ENCODE measurements around the gene CNTNAP5.
A peak's percentile ranks its signal among the peaks of the same experiment; 100 is the strongest.
"Not testable (repeated sequence)": the region's sequence is repeated elsewhere in the genome, so short reads cannot be mapped to it uniquely, and the experiment has no call there.

The CNTNAP5 gene

DNA sequence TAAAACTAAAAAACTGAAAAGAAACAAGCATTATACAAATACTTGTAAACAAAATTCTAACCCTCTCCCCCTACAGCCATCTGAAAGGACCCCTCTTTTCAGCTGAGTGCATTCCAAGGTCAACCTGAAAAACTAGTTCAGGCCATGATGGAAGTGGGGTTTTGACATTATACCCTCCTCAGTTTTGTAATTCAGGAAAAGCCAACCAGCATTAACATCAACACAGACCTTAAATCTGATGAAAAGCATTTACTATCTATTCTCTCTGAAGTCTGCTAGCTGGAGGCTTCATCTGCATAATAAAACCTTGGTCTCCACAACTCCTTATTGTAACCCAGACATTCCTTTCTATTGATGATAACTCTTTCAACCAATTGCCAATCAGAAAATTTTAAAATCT is 302.2 kb downstream of the CNTNAP5 start:
- no peak for DNase-seq

DNA sequence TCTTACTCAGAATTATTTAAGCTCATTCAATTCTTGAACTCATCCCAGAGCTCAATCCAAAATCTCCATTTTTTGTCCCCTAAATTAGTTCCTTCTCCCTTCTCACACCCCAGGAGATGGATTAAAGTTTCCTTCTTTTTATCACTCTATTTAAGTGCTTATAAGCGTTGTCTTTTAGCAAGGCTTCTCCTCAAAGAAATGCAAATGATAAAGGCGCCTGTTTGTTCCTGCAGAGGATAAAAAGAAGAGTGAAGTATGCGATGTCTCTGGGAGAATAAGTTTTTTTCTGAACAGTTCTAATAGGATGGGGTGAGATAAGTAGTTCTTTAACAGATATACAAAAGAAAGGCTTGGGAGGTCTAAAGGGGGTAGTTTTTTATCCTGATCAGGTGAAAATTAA is 303.3 kb downstream of the CNTNAP5 start:
- no peak for DNase-seq

- peak; percentile 52 for DNase-seq
Observed at GRCh38 chr2:124333784-124334183, 308.7 kb downstream of the CNTNAP5 start.

GRCh38 chr2:124335058-124335457 is 310.0 kb downstream of the CNTNAP5 start:
- DNase-seq, result no peak

GRCh38 chr2:124339709-124340108 is 314.6 kb downstream of the CNTNAP5 start:
- no peak for DNase-seq

GRCh38 chr2:124343827-124344498 is 318.9 kb downstream of the CNTNAP5 start:
- DNase-seq, result no peak

- DNase-seq, result peak; percentile 34
Observed at GRCh38 chr2:124347209-124347608, 322.1 kb downstream of the CNTNAP5 start.

- no peak for DNase-seq
Observed at GRCh38 chr2:124353656-124354055, 328.6 kb downstream of the CNTNAP5 start.

- no peak for DNase-seq
Observed at GRCh38 chr2:124354466-124354865, 329.4 kb downstream of the CNTNAP5 start.

GRCh38 chr2:124361966-124362365 is 336.9 kb downstream of the CNTNAP5 start:
- not testable (repeated sequence) for DNase-seq

- no peak for DNase-seq
Observed at GRCh38 chr2:124369181-124369580, 344.1 kb downstream of the CNTNAP5 start.

DNA sequence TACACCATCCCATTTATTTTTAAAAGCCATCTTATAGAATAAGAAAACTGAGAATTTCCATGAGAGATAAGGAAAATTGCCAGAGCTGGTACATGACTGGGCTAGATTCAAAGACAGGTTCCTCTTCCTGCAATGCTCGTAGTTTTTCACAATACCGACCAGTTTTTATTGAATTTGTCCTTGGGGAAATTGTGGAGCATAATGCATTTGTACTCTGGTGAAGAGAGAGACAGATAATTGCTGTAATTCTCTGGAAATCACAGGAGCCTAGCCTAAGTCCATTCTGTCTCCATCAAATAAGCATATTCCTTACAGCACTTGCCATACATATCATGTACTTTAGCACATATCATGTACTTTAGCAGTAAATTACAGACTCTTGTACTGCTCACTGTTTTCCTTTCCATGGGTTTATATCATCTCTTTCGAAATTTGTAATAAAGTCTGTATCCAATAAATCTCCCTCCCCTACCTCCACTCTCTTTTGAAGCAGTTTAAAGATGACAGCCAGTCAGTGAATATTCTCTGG is 355.2 kb downstream of the CNTNAP5 start:
- DNase-seq, result no peak

GRCh38 chr2:124382067-124382618 is 357.1 kb downstream of the CNTNAP5 start:
- no peak for DNase-seq

DNA sequence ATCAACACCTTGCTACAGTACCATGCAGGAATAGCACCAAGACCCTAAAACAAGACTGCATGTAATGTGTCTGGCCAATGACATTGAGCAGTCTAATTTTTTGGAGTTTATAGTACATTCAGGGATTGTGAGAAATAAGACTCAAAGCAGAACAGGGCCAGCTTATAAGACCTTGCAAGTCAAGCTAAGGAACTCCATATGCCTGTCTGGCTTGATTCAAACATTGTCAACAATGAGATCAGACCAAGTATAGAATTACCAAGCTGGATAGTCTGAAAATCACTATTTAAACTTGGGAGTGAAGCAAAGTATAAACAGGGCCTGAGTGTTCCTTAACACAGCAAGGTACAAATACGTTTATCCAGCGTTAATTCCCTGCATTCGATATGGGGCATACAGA is 370.9 kb downstream of the CNTNAP5 start:
- no peak for DNase-seq

GRCh38 chr2:124402274-124402673 is 377.2 kb downstream of the CNTNAP5 start:
- no peak for DNase-seq

DNA sequence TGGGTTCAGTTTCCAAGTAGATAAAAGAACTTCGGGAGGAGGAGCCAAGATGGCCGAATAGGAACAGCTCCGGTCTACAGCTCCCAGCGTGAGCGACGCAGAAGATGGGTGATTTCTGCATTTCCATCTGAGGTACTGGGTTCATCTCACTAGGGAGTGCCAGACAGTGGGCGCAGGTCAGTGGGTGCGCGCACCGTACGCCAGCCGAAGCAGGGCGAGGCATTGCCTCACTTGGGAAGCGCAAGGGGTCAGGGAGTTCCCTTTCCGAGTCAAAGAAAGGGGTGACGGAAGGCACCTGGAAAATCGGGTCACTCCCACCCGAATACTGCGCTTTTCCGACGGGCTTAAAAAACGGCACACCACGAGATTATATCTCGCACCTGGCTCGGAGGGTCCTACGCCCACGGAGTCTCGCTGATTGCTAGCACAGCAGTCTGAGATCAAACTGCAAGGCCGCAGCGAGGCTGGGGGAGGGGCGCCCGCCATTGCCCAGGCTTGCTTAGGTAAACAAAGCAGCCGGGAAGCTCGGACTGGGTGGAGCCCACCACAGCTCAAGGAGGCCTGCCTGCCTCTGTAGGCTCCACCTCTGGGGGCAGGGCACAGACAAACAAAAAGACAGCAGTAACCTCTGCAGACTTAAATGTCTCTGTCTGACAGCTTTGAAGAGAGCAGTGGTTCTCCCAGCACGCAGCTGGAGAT is 382.9 kb downstream of the CNTNAP5 start:
- DNase-seq, result peak; percentile 44

DNA sequence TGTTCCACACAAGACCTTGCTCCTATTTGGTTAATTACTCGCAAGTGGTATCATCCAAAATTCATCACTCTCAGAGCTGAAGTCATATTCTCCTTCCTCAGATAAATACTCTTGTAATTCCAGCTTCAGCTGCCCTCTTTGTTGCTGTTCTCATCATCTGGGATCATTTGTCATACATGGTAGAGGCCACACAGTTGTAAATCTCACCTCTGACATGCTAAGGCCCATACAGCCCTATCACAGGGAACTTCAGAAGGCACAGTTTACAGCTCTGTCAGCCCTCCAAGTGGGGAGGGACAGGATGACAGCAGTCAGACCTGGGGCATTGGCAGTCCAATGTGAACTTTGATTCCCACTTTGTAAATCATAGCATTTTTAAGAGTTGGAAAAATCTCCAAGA is 399.0 kb downstream of the CNTNAP5 start:
- no peak for DNase-seq

DNA sequence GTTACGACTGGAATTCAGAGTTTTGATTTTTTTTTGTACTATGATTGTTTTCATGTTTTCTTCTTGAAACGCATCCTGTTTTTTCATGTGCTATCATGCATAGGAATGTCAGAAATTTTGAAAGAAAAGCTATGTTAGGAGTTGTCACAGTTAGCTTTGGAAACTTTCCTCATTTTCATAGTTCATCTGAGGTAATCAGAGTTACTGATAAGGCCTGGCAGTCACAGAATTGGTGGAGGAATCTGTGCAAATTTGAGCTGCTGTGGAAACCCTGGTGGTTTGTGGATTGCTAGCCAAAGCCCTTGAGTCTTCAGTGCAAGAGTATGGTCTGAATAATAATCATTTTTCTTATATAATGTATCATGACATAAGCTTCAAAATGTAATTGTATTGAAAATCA is 401.0 kb downstream of the CNTNAP5 start:
- DNase-seq, result no peak

GRCh38 chr2:124426625-124427024 is 401.5 kb downstream of the CNTNAP5 start:
- DNase-seq, result no peak

GRCh38 chr2:124437811-124438210 is 412.7 kb downstream of the CNTNAP5 start:
- peak; percentile 22 for DNase-seq

GRCh38 chr2:124450481-124450880 is 425.4 kb downstream of the CNTNAP5 start:
- DNase-seq, result no peak

DNA sequence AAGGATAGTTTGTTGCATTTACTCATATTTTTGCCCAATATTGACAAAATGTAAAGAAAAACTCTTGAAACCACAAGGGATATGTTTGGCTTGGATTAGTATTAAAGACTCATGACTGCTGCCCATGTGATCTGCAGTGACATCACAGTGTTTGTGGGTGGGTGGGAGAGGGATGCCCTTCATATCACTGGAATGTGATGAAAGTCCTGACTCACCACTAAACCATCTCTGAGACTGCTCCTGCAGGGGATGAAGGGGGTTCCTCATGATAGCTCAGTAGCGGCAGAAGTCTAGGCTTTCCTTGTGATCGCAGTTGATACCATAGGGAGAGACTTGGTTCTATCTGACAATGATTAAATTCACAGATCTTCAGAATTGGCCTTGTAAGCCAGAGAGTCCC is 451.2 kb downstream of the CNTNAP5 start:
- DNase-seq, result no peak

DNA sequence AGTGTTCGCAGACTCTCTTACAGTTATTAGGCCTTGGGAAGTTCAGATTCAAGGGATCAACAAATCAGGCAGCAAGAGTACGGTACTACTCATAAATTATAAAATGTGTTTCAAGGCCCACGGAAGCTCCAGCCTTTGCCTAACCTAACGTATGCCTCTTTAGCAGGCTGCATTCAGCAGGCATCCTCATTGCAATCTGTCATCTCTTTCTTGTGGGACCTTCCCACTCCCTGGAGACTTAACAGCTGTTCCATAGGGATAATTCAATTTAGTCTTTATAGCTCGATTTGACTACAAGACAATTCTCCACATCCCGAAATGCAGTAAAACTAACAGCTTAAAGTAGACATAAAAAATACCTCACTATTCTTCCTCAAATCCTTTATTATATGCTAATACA is 453.7 kb downstream of the CNTNAP5 start:
- no peak for DNase-seq

DNA sequence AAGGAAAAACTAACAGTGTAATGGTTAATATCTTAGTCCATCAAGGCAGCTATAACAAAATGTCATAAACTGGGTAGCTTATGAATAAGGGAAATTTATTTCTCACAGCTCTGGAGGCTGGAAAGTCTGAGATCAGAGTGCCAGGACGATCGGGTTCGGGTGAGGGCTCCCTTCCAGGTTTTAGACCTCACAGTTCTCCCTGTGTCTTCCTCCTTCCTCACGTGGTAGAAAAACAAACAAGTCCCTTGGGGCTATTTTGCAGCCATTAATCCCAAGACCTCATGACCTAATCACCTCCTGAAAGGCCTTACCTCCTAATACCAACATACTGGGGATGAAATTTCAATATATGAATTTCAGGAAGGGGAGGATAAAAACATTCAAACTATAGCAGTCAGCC is 455.9 kb downstream of the CNTNAP5 start:
- peak; percentile 6 for DNase-seq

Measured in DMS53 (cell line).